ELR (cell line): ENCODE results near the gene PDZD2.
A peak's percentile ranks its signal among the peaks of the same experiment; 100 is the strongest.

Experiments used
- DNase-seq: peaks from one replicate; pipeline ENCODE4 v3.0.0-alpha.2; 2015; ENCODE audit warnings: low read depth

PDZD2 gene

DNA sequence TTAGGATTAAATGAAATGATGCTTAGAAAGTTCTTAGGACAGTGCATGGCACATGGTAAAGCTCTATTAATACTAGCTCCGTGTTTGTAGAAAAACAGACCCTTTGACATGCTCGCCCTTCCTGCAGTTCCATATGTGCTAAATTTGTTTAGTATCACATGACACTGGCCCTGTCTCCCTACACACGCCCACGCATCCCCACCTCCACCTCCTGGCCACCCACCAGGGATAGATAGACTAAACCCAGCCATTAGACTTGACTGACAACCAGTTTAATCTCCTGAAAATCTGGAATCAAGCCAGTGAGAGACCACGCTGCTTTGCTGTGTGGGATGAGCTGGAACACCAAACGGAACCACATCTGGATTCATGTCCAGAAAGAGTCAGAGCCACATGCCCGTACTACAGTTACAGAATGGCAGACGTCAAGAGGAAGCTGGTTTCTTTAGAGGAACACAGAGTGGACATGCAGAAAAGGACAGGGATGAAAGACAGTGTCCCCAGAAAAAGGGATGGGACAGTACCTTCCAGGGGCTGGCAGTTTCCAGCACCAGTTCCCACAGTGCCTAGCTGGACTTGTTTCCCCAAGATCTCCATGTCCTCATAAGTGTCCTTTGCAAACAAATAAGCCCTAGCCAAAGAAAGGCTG, 186.1 kb downstream of the PDZD2 start:
- DNase-seq, result no peak

DNA sequence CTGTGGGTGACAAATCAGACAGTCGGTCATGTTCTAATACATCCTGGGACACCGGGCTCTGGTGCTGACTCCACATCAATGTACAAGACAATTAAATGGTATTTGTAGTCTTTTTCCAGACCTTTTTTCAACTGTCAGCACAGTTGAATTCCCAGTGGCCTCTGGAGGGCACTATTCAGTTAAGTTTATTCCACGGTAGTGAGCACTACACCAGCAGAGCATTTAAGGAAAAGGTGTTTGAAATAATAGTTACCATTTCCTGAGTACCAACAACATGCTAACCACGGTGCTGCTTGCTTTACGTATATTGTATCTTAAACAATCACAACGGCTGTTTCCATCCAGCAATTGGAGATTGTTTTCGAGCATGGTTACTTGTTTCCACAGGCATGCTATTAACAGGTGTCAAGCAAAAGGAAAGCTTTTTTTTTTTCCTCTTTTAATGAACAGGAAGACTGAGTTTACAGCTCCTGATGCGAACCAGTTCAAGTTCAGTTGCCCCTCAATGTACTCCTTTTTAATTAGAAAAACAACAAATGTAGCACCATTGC, 186.7 kb downstream of the PDZD2 start:
- peak; percentile 79 for DNase-seq

DNA sequence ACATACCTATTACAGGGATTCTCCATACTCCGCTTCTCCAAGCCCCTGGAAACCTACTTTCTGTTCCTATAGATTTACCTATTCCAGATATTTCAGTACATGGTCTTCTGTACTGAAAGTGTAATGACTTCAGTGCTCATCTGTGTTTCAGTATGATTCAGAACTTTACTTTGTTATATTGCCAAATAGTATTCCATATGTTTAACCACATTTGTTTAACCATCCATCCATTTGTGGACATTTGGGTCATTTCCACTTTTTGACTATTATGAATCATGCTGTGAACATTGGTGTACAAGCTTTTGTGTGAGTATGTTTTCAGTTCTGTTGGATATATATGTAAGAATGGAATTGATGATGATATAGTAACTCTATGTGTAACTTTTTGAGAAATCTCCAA, 188.9 kb downstream of the PDZD2 start:
- DNase-seq, result peak; percentile 80

DNA sequence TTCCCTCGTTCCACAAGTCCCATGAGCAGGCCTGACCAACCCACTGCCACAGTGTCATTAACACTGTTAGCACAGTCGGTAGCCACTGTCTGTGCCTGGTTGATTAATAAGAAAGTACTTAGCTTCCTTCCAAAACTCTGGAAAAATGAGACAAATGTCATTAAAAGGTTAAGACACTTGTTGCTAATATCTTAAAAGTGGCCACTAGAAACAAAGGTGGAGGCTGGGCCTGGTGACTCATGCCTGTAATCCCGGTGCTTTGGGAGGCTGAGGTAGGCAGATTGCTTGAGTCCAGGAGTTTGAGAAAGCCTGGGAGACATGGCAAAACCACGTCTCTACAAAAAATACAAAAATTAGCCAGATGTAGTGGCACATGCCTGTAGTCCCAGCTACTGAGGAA, 194.0 kb downstream of the PDZD2 start:
- DNase-seq, result no peak

GRCh38 chr5:31833710-31834109, 194.8 kb downstream of the PDZD2 start:
- no peak for DNase-seq

GRCh38 chr5:31844622-31845345, 205.9 kb downstream of the PDZD2 start:
- no peak for DNase-seq

DNA sequence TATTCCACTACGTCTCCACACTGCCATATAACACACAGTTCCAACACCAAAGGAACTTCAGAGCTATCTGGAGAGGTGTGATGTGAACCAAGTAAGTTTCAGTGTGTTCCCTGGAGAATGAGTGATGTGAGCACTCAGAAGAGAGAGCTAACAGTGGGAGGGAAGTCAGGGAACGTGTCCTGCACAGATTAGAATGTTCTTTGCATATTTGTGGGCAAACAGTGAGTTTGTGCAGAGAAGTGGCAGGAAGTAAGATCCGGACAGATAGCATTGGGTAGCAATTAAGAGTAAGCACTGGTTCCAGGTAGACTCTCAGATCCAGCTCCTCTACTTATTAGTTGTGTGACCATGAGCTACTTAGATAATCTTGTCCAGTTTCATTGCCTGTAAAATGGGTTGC, 206.4 kb downstream of the PDZD2 start:
- no peak for DNase-seq

- no peak for DNase-seq
Observed at GRCh38 chr5:31846934-31847333, 208.0 kb downstream of the PDZD2 start.

DNA sequence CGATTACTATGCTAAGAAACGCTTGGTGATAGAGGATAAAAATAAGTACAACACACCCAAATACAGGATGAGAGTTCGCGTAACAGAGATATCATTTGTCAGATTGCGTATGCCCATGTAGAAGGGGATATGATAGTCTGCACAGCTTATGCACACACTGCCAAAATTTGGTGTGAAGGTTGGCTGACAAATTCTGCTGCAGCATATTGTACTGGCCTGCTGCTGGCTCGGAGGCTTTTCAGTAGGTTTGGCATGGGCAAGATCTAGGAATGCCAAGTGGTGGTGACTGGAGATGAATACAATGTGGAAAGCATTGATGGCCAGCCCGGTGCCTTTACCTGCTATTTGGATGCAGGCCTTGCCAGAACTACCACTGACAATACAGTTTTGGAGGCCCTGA, 208.4 kb downstream of the PDZD2 start:
- no peak for DNase-seq

- DNase-seq, result no peak
Observed at GRCh38 chr5:31850981-31851689, 212.2 kb downstream of the PDZD2 start.

GRCh38 chr5:31853398-31854135, 214.6 kb downstream of the PDZD2 start:
- DNase-seq, result no peak

DNA sequence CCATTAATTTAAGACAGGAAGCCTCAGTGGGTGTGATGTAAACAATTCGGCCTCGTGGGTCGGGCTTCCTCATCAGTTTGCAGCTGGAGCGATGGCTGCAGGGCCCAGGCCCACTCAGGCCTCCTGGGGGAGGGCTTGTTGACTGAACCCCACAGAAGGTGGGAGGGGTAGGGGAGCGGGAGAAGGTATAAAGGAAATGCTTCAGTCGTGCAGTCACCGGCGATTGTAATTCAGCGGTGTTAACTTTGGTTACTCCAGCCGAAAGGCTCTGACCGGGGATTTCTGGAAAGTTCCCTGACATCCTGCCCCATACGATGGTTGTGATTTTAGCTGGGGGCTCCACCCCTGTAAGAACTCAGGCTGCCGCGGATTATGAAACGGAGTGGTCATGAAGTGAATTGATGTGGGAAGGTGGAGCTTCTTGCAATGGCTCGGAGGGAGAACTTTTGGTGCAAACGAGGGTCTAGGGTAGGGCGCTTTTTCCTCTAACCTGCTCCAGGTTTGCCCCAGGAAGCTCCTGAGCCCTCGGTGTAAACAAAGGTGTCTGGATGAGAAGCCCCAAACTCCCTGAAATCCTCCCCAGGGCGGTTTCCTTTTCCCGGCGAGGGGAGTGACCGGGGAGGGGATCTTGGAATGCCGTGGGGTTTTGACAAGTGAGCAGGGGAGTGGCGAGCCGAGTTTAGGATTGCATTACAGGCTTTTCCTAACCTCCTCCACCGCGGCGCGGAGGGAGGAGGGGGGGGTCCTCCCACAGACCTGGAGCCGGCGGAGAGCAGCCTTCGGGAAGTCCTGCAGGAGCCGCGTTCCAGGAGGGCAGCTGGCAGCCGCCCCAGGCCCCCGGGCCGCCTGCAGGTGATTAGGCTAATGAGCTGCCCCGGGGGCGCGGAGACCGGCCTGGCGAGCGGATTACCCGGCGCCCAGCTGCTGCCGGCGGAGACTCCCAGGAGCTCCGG, 215.5 kb downstream of the PDZD2 start:
- DNase-seq, result peak; percentile 69

- DNase-seq, result peak; percentile 46
Observed at GRCh38 chr5:31855134-31856040, 216.5 kb downstream of the PDZD2 start.

DNA sequence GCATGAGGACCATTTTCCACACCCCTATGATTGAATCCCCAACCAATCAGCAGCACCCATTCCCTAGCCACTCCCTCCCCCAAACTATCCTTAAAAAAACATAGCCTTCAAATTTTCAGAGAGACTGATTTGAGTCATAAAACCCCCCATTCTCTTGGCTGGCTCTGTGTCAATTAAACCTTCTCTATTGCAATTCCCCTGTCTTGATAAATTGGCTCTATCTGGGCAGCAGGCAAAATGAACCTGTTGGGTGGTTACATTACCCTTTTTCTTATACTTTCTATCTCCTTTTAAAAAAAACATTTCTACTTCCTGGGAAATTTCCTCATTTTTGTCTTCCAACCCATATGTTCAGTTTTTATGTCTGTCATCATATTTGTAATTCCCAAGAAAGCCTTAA, 220.2 kb downstream of the PDZD2 start:
- DNase-seq, result no peak

DNA sequence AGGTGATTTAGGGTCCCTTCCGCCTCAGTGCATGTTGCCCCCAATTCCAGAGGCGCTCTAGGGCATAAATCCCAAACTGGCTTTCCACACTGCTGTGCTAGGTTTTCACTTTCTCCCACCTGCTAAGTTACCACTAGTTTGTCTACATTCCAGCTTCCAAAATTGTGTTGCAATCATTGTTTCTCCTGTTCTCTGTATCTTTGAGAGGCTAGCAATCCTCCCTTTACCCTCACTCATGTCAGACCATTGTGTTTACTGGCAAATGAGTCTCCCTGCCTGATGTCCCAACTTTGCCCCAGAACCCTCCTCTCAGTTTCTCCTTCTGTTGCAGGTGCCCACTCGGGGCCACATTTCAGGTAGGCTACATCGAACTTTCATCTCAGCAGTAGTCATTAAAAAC, 221.3 kb downstream of the PDZD2 start:
- no peak for DNase-seq

GRCh38 chr5:31860726-31861433, 221.9 kb downstream of the PDZD2 start:
- peak; percentile 34 for DNase-seq

DNA sequence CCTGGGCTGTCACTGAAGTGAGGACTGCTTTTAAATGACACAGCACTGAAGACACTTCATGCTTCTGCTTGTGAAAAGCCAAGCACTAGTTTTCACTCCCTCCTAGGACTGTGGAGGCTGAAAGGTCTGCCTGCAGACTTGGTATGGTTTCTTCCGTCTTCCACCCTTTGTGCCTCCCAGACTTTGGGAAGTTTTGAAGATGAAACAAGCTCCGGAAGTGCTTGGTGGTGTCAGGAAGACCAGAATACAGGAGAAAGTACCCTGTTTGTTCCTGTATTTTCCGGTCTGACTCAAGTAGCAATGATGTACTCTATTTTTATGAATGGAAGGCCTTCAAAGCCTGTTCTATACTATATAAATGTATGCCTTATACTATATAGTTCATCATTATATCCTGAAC, 222.7 kb downstream of the PDZD2 start:
- no peak for DNase-seq

- no peak for DNase-seq
Observed at GRCh38 chr5:31863991-31864411, 225.1 kb downstream of the PDZD2 start.

- no peak for DNase-seq
Observed at GRCh38 chr5:31866166-31866565, 227.2 kb downstream of the PDZD2 start.
